Erythroblast (primary cell): ENCODE measurements around the gene DCUN1D3.

Experiments
- GATA1 ChIP-seq: IDR thresholded peaks from 2 replicates; pipeline ENCODE4 v1.6.1; 2011; ENCODE audit warnings: low read depth, mild to moderate bottlenecking, control low read depth, low read length, moderate library complexity
- POLR2A ChIP-seq: IDR thresholded peaks from 2 replicates; pipeline ENCODE4 v1.6.1; 2011; ENCODE audit warnings: mild to moderate bottlenecking, low read length

- no peak for TF ChIP-seq POLR2A
- TF ChIP-seq GATA1, result no peak
These were observed 39.8 kb downstream of the DCUN1D3 start for GRCh38 chr16:20860361-20860760.
